ENCODE results near the gene C17orf100. TPM values are rescaled to one million over a fixed set of nuclear protein-coding genes. Genes with fewer than 3 reads are reported as not detected.

Gene C17orf100
- total and polyA plus RNA-seq, 2 of the 13 experiments (the other 11 are each of a cell fraction or from before 2014, with no cell fraction given): 3.6 to 8.7 TPM

- 0 out of 2 replicates have a peak, but pooled peaks have one; percentile 24 for TF ChIP-seq ARID5B (CRISPR knock-in tag; IDR thresholded peaks at IDR 0.05)
- TF ChIP-seq CAMTA2 (CRISPR knock-in tag; IDR thresholded peaks at IDR 0.05; ENCODE audit: borderline replicate concordance): peak; percentile 98
- peak; percentile 93; the same call in 1 of the 2 replicates for TF ChIP-seq ZNF790 (CRISPR knock-in tag; IDR thresholded peaks at IDR 0.05; ENCODE audit: borderline replicate concordance)
- TF ChIP-seq NFAT5 (CRISPR knock-in tag; IDR thresholded peaks at IDR 0.05): peak; percentile 98
- TF ChIP-seq ZNF710 (CRISPR knock-in tag; IDR thresholded peaks at IDR 0.05; ENCODE audit: borderline replicate concordance): peak; percentile 80; the same call in 1 of the 2 replicates
- peak; percentile 96; the same call in 1 of the 2 replicates for TF ChIP-seq AKNA (CRISPR knock-in tag; IDR thresholded peaks at IDR 0.05; ENCODE audit: borderline replicate concordance)
- TF ChIP-seq GATAD2A (CRISPR knock-in tag; IDR thresholded peaks at IDR 0.05): peak; percentile 7; the same call in 1 of the 2 replicates
- peak; percentile 65 for TF ChIP-seq KMT2B (CRISPR knock-in tag; IDR thresholded peaks at IDR 0.05)
- no peak for TF ChIP-seq KDM6A (CRISPR knock-in tag; IDR thresholded peaks at IDR 0.05; ENCODE audit: low read depth)
- TF ChIP-seq DNMT3B (CRISPR knock-in tag; conservative IDR thresholded peaks at IDR 0.05): peak; percentile 95
- TF ChIP-seq JUNB (CRISPR knock-in tag; IDR thresholded peaks at IDR 0.05; ENCODE audit: borderline replicate concordance): peak; percentile 91
- peak; percentile 17; the same call in 1 of the 2 replicates for TF ChIP-seq HDAC2 (CRISPR knock-in tag; IDR thresholded peaks at IDR 0.05)
- peak; percentile 98 for TF ChIP-seq ZNF550 (CRISPR knock-in tag; IDR thresholded peaks at IDR 0.05; ENCODE audit: borderline replicate concordance)
These were observed 424 bp downstream of the C17orf100 start (continued) for GRCh38 chr17:6651919-6652452.
